Cardiac fibroblast (primary cell): Measurements from ENCODE around the gene KAZN.

Experiments
- DNase-seq, 2 donors: peaks; one replicate each; pipeline versions ENCODE4 v3.0.0 to v3.0.0-alpha.2; 2010; ENCODE audit warnings: low read depth in 2 of 2
- H3K4me3 ChIP-seq, 2 donors: replicated peaks in 1 of 2; 1 replicate in 1 of 2; 2 replicates in 1 of 2; pipeline ENCODE4 v1.5.1; 2011; ENCODE audit warnings: low read depth in 2 of 2, low read length in 2 of 2, mild to moderate bottlenecking in 2 of 2, moderate library complexity in 1 of 2
- CTCF ChIP-seq: IDR thresholded peaks from one replicate; pipeline ENCODE4 v1.5.1; 2011; ENCODE audit warnings: low read depth, mild to moderate bottlenecking, low read length, inconsistent platforms

KAZN gene

GRCh38 chr1:15146142-15146680, 547.7 kb downstream of the KAZN start:
- TF ChIP-seq CTCF = no peak
- no peak for DNase-seq
- H3K4me3 ChIP-seq = no peak overlapping the region

GRCh38 chr1:15146971-15147376, 548.5 kb downstream of the KAZN start:
- no peak for TF ChIP-seq CTCF
- DNase-seq = no peak
- H3K4me3 ChIP-seq = no peak overlapping the region

- no peak overlapping the region for H3K4me3 ChIP-seq
- no peak for TF ChIP-seq CTCF
- DNase-seq = no peak
These were observed 549.5 kb downstream of the KAZN start for GRCh38 chr1:15148004-15148403.

GRCh38 chr1:15148475-15148874, 550.0 kb downstream of the KAZN start:
- no peak for DNase-seq
- no peak overlapping the region for H3K4me3 ChIP-seq
- TF ChIP-seq CTCF = no peak

GRCh38 chr1:15148941-15149340, 550.5 kb downstream of the KAZN start:
- no peak for DNase-seq
- no peak overlapping the region for H3K4me3 ChIP-seq
- TF ChIP-seq CTCF = no peak

- TF ChIP-seq CTCF = no peak
- no peak for DNase-seq
These were observed 551.9 kb downstream of the KAZN start for GRCh38 chr1:15150376-15150775.

GRCh38 chr1:15151377-15151806, 552.9 kb downstream of the KAZN start:
- DNase-seq = no peak
- no peak for TF ChIP-seq CTCF
- H3K4me3 ChIP-seq = no peak overlapping the region

More at GRCh38 chr1:15150376-15150775, 551.9 kb downstream of the KAZN start:
- H3K4me3 ChIP-seq = no peak overlapping the region
